ENCODE measurements around the gene BDNF.
"Not testable (repeated sequence)": the region's sequence is repeated elsewhere in the genome, so short reads cannot be mapped to it uniquely, and the experiment has no call there.

The BDNF gene

DNA sequence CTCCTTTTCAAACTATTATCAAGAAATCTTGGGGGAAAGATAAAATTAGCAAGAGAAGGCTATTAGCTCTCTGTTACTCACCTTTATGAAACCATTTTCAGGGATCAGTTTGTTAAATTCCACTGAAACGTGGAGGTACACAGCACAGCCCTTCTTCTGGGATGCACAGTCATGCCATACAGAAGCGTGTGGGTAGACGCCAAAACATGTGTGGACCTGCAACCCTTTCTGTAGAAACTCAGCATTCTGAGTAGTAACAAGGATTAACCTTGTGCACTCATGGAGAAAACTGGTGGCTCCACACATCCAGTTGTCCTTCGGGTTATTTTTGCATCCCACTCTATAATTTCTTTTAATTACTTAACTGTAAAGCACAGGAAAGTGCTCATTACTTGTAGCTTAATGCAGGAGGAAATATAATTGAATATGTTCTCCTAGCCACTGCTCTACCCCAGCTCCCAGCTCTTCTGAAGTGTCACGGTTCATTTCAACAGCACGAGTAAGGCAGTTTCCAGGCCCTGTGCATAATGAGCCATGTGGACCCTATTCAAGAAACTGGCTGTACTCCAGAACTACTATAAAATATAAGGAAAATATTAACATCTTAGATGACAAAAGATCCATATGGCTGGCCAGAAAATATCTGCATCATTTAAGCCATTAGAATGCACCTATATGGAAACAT, 26.1 kb downstream of the BDNF start:
- DNase-seq: no peak
- H3K27ac ChIP-seq (ENCODE audit: insufficient read depth, low read length, poor library complexity, severe bottlenecking): no peak overlapping the region
- H3K4me1 ChIP-seq (ENCODE audit: control insufficient read depth, insufficient read depth, low read length, poor library complexity, severe bottlenecking): no peaks in the 10 kb centered on the region
- H3K36me3 ChIP-seq (ENCODE audit: control insufficient read depth, insufficient read depth, low read length): no peaks in the 10 kb centered on the region
- no peaks in the 10 kb centered on the region for H3K9me3 ChIP-seq (ENCODE audit: control insufficient read depth, low read length)
- H3K27me3 ChIP-seq (replicated peaks; ENCODE audit: control insufficient read depth, insufficient read depth, low read length, poor library complexity, severe bottlenecking): no peaks in the 10 kb centered on the region
- no peak overlapping the region for H3K4me3 ChIP-seq (ENCODE audit: insufficient read depth, low read depth, low read length, poor library complexity, severe bottlenecking)

DNA sequence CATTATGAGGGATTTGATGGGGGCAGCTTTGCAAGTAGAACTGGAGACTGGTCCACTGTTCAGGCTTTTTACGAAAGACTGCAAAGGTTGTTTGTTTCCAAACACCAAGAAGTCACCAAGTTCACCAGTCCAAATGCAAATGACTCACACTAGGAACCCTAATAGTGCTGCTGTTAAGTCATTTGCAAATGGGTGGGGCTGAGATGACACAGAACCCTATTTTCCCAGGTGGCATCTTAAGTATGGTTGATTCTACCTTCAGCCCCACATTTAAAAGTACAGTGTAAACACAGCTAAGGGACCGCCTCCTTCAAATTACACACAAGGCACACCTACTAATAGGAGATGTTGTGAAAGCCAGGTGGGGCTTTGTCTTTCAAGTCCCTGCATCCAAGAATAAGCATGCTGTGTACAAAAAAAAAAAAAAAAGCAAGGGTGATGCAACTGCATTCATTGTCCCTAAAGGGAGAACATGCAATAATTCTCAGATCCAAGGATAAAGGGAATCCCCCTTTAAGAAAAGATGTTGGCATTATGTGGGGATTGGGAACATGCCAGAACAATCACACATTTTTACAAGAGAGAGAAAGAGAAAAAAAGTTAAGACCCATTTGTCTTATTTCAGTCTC, 27.3 kb downstream of the BDNF start:
- Histone ChIP-seq H3K27ac (ENCODE audit: insufficient read depth, low read length, poor library complexity, severe bottlenecking) (no peak overlapping the region), H3K27me3 (replicated peaks; ENCODE audit: control insufficient read depth, insufficient read depth, low read length, poor library complexity, severe bottlenecking) (no peaks in the 10 kb centered on the region), H3K4me1 (ENCODE audit: control insufficient read depth, insufficient read depth, low read length, poor library complexity, severe bottlenecking) (no peaks in the 10 kb centered on the region), H3K9me3 (ENCODE audit: control insufficient read depth, low read length) (no peaks in the 10 kb centered on the region), H3K36me3 (ENCODE audit: control insufficient read depth, insufficient read depth, low read length) (no peaks in the 10 kb centered on the region), H3K4me3 (ENCODE audit: insufficient read depth, low read depth, low read length, poor library complexity, severe bottlenecking) (no peak overlapping the region)
- no peak for DNase-seq

DNA sequence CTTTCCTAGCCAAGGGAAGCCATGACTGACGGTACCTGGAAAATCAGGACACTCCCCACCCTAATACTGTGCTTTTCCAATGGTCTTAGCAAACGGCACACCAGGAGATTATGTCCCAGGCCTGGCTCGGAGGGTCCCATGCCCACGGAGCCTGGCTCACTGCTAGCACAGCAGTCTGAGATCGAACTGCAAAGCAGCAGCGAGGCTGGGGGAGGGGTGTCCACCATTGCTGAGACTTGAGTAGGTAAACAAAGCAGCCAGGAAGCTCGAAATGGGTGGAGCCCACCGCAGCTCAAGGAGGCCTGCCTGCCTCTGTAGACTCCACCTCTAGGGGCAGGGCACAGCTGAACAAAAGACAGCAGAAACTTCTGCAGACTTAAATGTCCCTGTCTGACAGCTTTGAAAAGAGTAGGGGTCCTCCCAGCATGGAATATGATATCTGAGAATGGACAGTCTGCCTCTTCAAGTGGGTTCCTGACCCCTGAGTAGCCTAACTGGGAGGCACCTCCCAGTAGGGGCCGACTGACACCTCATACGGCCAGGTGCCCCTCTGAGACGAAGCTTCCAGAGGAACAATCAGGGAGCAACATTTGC, 34.6 kb downstream of the BDNF start:
- not testable (repeated sequence) for H3K36me3 ChIP-seq (ENCODE audit: control insufficient read depth, insufficient read depth, low read length); H3K27me3 ChIP-seq (replicated peaks; ENCODE audit: control insufficient read depth, insufficient read depth, low read length, poor library complexity, severe bottlenecking)

DNA sequence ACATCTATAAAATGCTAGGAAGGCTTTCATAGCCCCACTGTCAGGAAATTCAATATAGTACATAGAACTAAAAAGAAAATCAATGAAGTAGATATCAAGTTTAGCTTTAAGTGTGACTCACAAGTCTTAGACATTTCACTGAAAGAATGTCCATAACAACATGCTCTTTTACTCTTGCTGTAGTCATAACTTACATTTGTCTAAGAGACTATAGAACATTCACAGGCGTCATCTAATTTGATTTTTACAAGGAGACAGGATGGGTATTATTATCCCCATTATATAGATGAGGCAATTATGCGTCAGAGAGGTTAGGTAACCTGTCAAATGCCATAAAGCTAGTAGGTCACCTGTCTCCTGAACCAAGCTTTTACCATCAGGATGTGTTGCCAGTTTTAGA, 36.9 kb downstream of the BDNF start:
- DNase-seq: no peak
- no peaks in the 10 kb centered on the region for H3K36me3 ChIP-seq (ENCODE audit: control insufficient read depth, insufficient read depth, low read length)
- H3K27ac ChIP-seq (ENCODE audit: insufficient read depth, low read length, poor library complexity, severe bottlenecking): no peak overlapping the region
- no peak overlapping the region for H3K4me3 ChIP-seq (ENCODE audit: insufficient read depth, low read depth, low read length, poor library complexity, severe bottlenecking)
- no peaks in the 10 kb centered on the region for H3K4me1 ChIP-seq (ENCODE audit: control insufficient read depth, insufficient read depth, low read length, poor library complexity, severe bottlenecking)
- no peaks in the 10 kb centered on the region for H3K27me3 ChIP-seq (replicated peaks; ENCODE audit: control insufficient read depth, insufficient read depth, low read length, poor library complexity, severe bottlenecking)
- no peaks in the 10 kb centered on the region for H3K9me3 ChIP-seq (ENCODE audit: control insufficient read depth, low read length)

More for the DNA sequence above, 34.6 kb downstream of the BDNF start:
- not testable (repeated sequence) for H3K9me3 ChIP-seq (ENCODE audit: control insufficient read depth, low read length); H3K27ac ChIP-seq (ENCODE audit: insufficient read depth, low read length, poor library complexity, severe bottlenecking); H3K4me1 ChIP-seq (ENCODE audit: control insufficient read depth, insufficient read depth, low read length, poor library complexity, severe bottlenecking); DNase-seq; H3K4me3 ChIP-seq (ENCODE audit: insufficient read depth, low read depth, low read length, poor library complexity, severe bottlenecking)

DNA sequence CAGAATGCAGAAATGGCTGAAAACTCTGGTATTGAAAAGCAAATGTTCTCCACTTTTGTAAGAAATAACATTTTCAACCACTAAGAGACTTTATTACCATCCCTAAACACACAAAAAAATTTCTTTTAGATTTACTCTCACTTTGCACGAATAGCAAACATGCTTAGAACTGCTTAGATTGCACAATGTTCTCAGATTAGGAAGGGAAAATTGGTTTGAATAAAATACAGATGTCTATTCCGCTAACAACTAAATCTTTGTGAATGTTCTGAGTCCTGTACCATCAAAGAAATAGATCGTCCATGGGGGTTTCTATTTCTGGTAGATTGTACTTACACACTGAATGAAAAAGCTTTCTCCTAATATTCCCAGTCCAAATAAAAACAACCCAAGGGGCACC, 40.1 kb downstream of the BDNF start:
- H3K4me3 ChIP-seq (ENCODE audit: insufficient read depth, low read depth, low read length, poor library complexity, severe bottlenecking): no peak overlapping the region
- no peak overlapping the region for H3K27ac ChIP-seq (ENCODE audit: insufficient read depth, low read length, poor library complexity, severe bottlenecking)
- no peaks in the 10 kb centered on the region for H3K36me3 ChIP-seq (ENCODE audit: control insufficient read depth, insufficient read depth, low read length)
- H3K27me3 ChIP-seq (replicated peaks; ENCODE audit: control insufficient read depth, insufficient read depth, low read length, poor library complexity, severe bottlenecking): no peaks in the 10 kb centered on the region
- no peaks in the 10 kb centered on the region for H3K4me1 ChIP-seq (ENCODE audit: control insufficient read depth, insufficient read depth, low read length, poor library complexity, severe bottlenecking)
- no peaks in the 10 kb centered on the region for H3K9me3 ChIP-seq (ENCODE audit: control insufficient read depth, low read length)
- no peak for DNase-seq

DNA sequence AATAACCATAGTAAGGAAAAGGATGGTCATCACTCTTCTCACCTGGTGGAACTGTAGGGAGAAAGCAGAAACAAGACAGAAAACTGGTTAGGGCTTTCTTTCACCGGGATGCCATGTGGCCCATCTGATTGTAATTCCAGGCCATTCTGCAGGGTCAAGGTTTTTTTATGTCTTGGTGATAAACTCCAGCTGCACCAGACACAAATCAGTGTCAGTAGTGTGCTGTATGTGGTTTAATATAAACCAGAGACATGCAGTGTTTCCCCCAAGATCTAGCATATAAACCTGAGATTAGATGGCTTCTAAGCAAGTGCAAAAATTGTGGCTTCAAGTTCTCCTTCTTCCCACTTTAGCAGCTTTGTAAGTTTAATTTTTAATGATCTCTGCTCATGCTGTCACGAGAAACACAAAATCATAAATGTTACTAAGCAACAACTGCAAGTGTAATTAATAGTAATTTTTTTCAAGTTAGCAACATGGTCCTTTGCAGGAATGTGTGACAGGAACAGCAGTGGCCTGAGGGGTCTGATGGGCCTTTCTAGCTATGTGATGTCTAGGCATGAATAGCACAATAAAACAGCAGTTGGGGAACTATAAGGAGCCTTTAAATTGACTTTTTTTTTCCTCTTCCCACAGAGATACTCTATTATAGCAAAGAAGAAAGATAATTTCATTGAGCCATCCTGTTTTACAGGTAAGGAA, 41.6 kb downstream of the BDNF start:
- DNase-seq: no peak
- no peaks in the 10 kb centered on the region for H3K27me3 ChIP-seq (replicated peaks; ENCODE audit: control insufficient read depth, insufficient read depth, low read length, poor library complexity, severe bottlenecking)
- H3K4me3 ChIP-seq (ENCODE audit: insufficient read depth, low read depth, low read length, poor library complexity, severe bottlenecking): no peak overlapping the region
- H3K9me3 ChIP-seq (ENCODE audit: control insufficient read depth, low read length): no peaks in the 10 kb centered on the region
- H3K4me1 ChIP-seq (ENCODE audit: control insufficient read depth, insufficient read depth, low read length, poor library complexity, severe bottlenecking): no peaks in the 10 kb centered on the region
- no peak overlapping the region for H3K27ac ChIP-seq (ENCODE audit: insufficient read depth, low read length, poor library complexity, severe bottlenecking)
- H3K36me3 ChIP-seq (ENCODE audit: control insufficient read depth, insufficient read depth, low read length): no peaks in the 10 kb centered on the region

DNA sequence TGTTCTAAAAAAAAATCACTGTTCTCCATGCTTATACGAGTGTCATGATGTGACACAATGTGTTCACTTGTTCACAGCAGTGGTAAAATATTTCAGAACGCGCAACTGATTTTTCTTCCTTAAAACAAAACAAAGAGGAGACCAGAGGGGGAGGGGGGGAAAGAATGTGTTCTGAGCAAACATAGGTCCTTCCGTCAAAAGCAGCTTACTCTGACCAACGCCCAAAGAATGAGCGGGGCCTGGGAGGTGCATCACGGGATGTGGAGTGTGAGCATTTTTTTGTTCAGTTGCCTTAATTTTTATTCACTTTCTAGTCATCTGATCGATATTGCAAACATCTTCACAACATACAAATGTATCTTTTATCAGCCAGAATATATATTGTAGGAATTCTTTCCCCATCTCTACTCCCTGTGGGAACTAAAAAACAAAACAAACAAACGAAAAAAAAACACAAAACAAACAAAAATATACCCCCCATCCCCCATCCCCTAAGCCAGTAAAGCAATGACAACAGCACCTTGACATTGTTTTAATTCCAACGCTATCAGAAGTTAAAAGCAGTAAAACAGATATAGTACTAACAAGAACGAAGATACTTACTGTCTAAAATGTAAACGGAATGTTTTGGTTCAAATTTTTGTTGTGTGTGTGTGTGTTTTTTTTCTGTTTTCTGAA, 43.3 kb downstream of the BDNF start:
- Histone ChIP-seq H3K27me3 (replicated peaks; ENCODE audit: control insufficient read depth, insufficient read depth, low read length, poor library complexity, severe bottlenecking) (no peaks in the 10 kb centered on the region), H3K9me3 (ENCODE audit: control insufficient read depth, low read length) (no peaks in the 10 kb centered on the region), H3K4me1 (ENCODE audit: control insufficient read depth, insufficient read depth, low read length, poor library complexity, severe bottlenecking) (no peaks in the 10 kb centered on the region), H3K27ac (ENCODE audit: insufficient read depth, low read length, poor library complexity, severe bottlenecking) (no peak overlapping the region), H3K4me3 (ENCODE audit: insufficient read depth, low read depth, low read length, poor library complexity, severe bottlenecking) (no peak overlapping the region), H3K36me3 (ENCODE audit: control insufficient read depth, insufficient read depth, low read length) (no peaks in the 10 kb centered on the region)
- no peak for DNase-seq

DNA sequence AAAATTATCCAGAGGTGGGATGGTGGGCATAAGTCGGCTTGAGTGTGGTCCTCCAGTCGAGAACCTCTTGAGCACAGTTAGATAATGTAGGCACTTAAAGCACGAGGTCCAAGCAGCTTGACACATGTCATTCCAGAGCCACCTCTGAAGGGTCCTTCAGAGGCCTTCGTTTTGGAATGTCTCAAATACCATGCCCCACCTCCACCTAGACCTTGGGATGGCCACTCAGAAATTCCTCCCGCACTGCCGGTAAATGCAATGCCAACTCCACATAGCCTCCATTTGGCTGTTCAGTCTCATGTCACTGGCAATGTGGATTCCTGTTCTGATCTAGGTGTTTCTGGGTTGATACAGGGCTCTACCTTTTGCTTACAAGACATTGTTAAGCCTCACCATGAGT, 43.9 kb downstream of the BDNF start:
- Histone ChIP-seq H3K9me3 (ENCODE audit: control insufficient read depth, low read length) (no peaks in the 10 kb centered on the region), H3K4me3 (ENCODE audit: insufficient read depth, low read depth, low read length, poor library complexity, severe bottlenecking) (no peak overlapping the region), H3K36me3 (ENCODE audit: control insufficient read depth, insufficient read depth, low read length) (no peaks in the 10 kb centered on the region), H3K27me3 (replicated peaks; ENCODE audit: control insufficient read depth, insufficient read depth, low read length, poor library complexity, severe bottlenecking) (no peaks in the 10 kb centered on the region), H3K27ac (ENCODE audit: insufficient read depth, low read length, poor library complexity, severe bottlenecking) (no peak overlapping the region), H3K4me1 (ENCODE audit: control insufficient read depth, insufficient read depth, low read length, poor library complexity, severe bottlenecking) (no peaks in the 10 kb centered on the region)
- no peak for DNase-seq

DNA sequence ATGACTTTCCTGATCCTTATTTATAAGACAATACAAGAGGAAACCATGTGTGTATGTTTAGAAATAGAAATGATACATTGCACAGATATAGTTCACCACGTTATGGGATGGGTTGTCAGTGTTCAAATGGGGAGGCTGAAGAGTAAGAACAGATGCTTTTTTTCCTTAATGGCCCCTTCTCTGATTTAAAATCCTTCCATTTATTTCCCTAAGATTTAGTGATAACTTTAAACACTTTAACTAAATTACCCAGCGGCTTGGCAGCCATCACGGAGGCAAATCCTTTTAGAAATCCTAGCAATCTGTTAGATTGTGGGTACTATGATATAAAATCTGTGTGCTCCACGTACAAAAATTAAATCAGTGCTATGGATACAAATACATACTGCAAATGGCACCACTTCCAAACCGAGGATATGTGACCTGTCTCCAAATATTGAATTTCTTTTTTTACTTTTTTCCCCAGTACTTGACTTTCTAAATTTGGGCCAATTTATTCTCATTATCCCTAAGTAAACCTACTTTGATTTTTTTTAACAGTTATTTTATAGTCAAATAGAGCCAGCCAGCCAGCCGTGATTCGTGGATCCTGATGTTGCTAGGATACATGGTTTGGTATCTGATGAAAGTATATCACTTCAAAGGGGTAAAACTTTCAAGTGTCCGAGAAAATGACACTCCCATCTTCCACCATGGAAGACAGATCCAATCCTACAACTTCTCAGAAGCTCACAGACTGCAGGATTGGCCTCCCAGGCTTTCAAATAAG, 46.1 kb downstream of the BDNF start:
- Histone ChIP-seq H3K27me3 (replicated peaks; ENCODE audit: control insufficient read depth, insufficient read depth, low read length, poor library complexity, severe bottlenecking) (no peaks in the 10 kb centered on the region), H3K36me3 (ENCODE audit: control insufficient read depth, insufficient read depth, low read length) (no peaks in the 10 kb centered on the region), H3K4me1 (ENCODE audit: control insufficient read depth, insufficient read depth, low read length, poor library complexity, severe bottlenecking) (no peaks in the 10 kb centered on the region), H3K27ac (ENCODE audit: insufficient read depth, low read length, poor library complexity, severe bottlenecking) (no peak overlapping the region), H3K9me3 (ENCODE audit: control insufficient read depth, low read length) (no peaks in the 10 kb centered on the region), H3K4me3 (ENCODE audit: insufficient read depth, low read depth, low read length, poor library complexity, severe bottlenecking) (no peak overlapping the region)
- no peak for DNase-seq

Data from effector memory CD4-positive, alpha-beta T cell (primary cell).